HepG2 (cell line): ENCODE results near the gene GNAL. TPM values are rescaled to one million over a fixed set of nuclear protein-coding genes. Genes with fewer than 3 reads are reported as not detected.

Experiments
- ATAC-seq: fragments of 200-7000 bp; cut with Tn5 transposase; 3 replicates; pipeline ENCODE4 v1.9.1; 2020; ENCODE audit warnings: mild to moderate bottlenecking, moderate library complexity
- BruUV-seq: library from RNA; stranded (reverse); fragments of 400-500 nt; replicated peaks from 2 replicates; lab custom pipeline; 2021; lab: Mats Ljungman, UMichigan
- CTCF ChIA-PET: fragments of 300-600 bp; formaldehyde crosslinking; extraction: SDS; loops from one replicate; lab custom pipeline; 2021; ENCODE audit warnings: low total read pairs, inconsistent platforms, low intra/inter-chr PET ratio; lab: Yijun Ruan, JAX
- POLR2A ChIA-PET: fragments of 350-600 bp; sonication (Branson Sonifier 250); formaldehyde crosslinking; loops from one replicate; lab custom pipeline; 2020; ENCODE audit warnings: antibody characterized with exemption, inconsistent platforms; lab: Yijun Ruan, JAX
- DNase-seq: peaks from one replicate; pipeline ENCODE4 v3.0.0-alpha.2; 2015; ENCODE audit warnings: low spot score
- FAIRE-seq: peaks from 3 replicates; lab custom pipeline; 2011; peaks lifted over from hg19 to GRCh38; lab: Jason Lieb, UNC
- H2AFZ ChIP-seq: one replicate; pipeline ENCODE4 v1.6.1; 2011; ENCODE audit warnings: low read length, inconsistent platforms
- H3K27ac ChIP-seq: fragments of 300-600 bp; 3 replicates; pipeline ENCODE4 v1.8.0; 2011; ENCODE audit warnings: mixed run types, mild to moderate bottlenecking, mixed read lengths, low read length, inconsistent platforms; ENCODE audit not compliant: insufficient read depth; ENCODE audit errors: extremely low read length
- H3K27me3 ChIP-seq, 2 experiments: fragments of 200-600 bp in 1 of 2; 2 replicates in 1 of 2; 3 replicates in 1 of 2; pipeline versions ENCODE4 v1.6.0 to v1.8.0; 2011; ENCODE audit warnings: low read length in 2 of 2, mild to moderate bottlenecking in 2 of 2, moderate library complexity in 2 of 2, inconsistent platforms in 1 of 2; ENCODE audit not compliant: insufficient read depth in 2 of 2, control insufficient read depth in 1 of 2
- H3K36me3 ChIP-seq, 2 experiments: fragments of 200-600 bp in 1 of 2; replicated peaks in 1 of 2; 2 replicates in 1 of 2; 3 replicates in 1 of 2; pipeline versions ENCODE4 v1.5.1 to v1.8.0; 2011; ENCODE audit warnings: low read length in 2 of 2, inconsistent platforms in 1 of 2; ENCODE audit not compliant: insufficient read depth in 2 of 2, control insufficient read depth in 1 of 2
- H3K4me1 ChIP-seq: 2 replicates; pipeline ENCODE4 v1.5.1; 2012; ENCODE audit warnings: low read length, inconsistent platforms; ENCODE audit not compliant: insufficient read depth
- H3K4me2 ChIP-seq: 2 replicates; pipeline ENCODE4 v1.6.0; 2011; ENCODE audit warnings: low read depth, low read length, inconsistent platforms
- H3K4me3 ChIP-seq, 3 experiments: fragments of 200-600 bp in 1 of 3; sonication (generic), shearing (Covaris generic) in 1 of 3; replicated peaks in 1 of 3; 2 replicates each; pipeline ENCODE4 v1.5.1; 2011 to 2016; ENCODE audit warnings: low read length in 3 of 3, inconsistent platforms in 2 of 3, low read depth in 2 of 3, mild to moderate bottlenecking in 2 of 3, control low read depth in 1 of 3, mixed read lengths in 1 of 3; ENCODE audit not compliant: insufficient read depth in 1 of 3
- H3K79me2 ChIP-seq: one replicate; pipeline ENCODE4 v1.6.1; 2011; ENCODE audit warnings: low read length, inconsistent platforms; ENCODE audit not compliant: insufficient read depth
- H3K9ac ChIP-seq: 2 replicates; pipeline ENCODE4 v1.6.0; 2011; ENCODE audit warnings: mild to moderate bottlenecking, low read depth, low read length, inconsistent platforms; ENCODE audit not compliant: insufficient read depth
- H3K9me3 ChIP-seq: 2 replicates; pipeline ENCODE4 v1.5.1; 2012; ENCODE audit warnings: mild to moderate bottlenecking, low read length
- H4K20me1 ChIP-seq: 2 replicates; pipeline ENCODE4 v1.6.0; 2011; ENCODE audit warnings: inconsistent platforms, mild to moderate bottlenecking, low read length, moderate library complexity; ENCODE audit not compliant: insufficient read depth
- DZIP1 ChIP-seq: sonication (generic); formaldehyde crosslinking; IDR thresholded peaks from 2 replicates; pipeline ENCODE4 v1.5.0; 2020; ENCODE audit warnings: mild to moderate bottlenecking, missing genetic modification reagents
- FIP1L1 ChIP-seq: fragments of 200-400 bp; formaldehyde crosslinking; IDR thresholded peaks from 2 replicates; pipeline ENCODE4 v1.6.1; 2018; ENCODE audit warnings: low read depth, mild to moderate bottlenecking, low read length, moderate library complexity, borderline replicate concordance; ENCODE audit not compliant: insufficient read depth
- MBNL3 ChIP-seq: fragments of 250-450 bp; sonication (Bioruptor Pico); conservative IDR thresholded peaks from 2 replicates; pipeline ENCODE4 v1.8.0; 2022; ENCODE audit warnings: mild to moderate bottlenecking, inconsistent platforms
- NCOR1 ChIP-seq: fragments of 200-600 bp; sonication (generic); IDR thresholded peaks from 2 replicates; pipeline ENCODE4 v1.7.0; 2017; ENCODE audit warnings: antibody characterized with exemption, low read length, borderline replicate concordance
- SIN3A ChIP-seq: IDR thresholded peaks from 2 replicates; pipeline ENCODE4 v1.6.1; 2011; ENCODE audit warnings: low read depth, mild to moderate bottlenecking, control low read depth, low read length, borderline replicate concordance
- TEAD2 ChIP-seq: sonication (generic); formaldehyde crosslinking; IDR thresholded peaks from 2 replicates; pipeline ENCODE4 v1.9.0; 2021; ENCODE audit warnings: missing genetic modification reagents
- ZBED4 ChIP-seq: sonication (generic); formaldehyde crosslinking; IDR thresholded peaks from 2 replicates; pipeline ENCODE4 v1.4.0; 2020; ENCODE audit warnings: missing genetic modification reagents, borderline replicate concordance
- ZNF224 ChIP-seq: sonication (generic); formaldehyde crosslinking; IDR thresholded peaks from 2 replicates; pipeline ENCODE4 v1.5.0; 2020; ENCODE audit warnings: mild to moderate bottlenecking, missing genetic modification reagents
- ZNF263 ChIP-seq: sonication (generic); formaldehyde crosslinking; IDR thresholded peaks from 2 replicates; pipeline ENCODE4 v1.4.0; 2020; ENCODE audit warnings: missing genetic modification reagents
- ZNF512 ChIP-seq: sonication (generic); formaldehyde crosslinking; IDR thresholded peaks from 2 replicates; pipeline ENCODE4 v1.4.0; 2020; ENCODE audit warnings: mild to moderate bottlenecking, missing genetic modification reagents
- ZNF616 ChIP-seq: sonication (generic); formaldehyde crosslinking; IDR thresholded peaks from 2 replicates; pipeline ENCODE4 v1.5.0; 2020; ENCODE audit warnings: low read depth, mild to moderate bottlenecking, missing genetic modification reagents
- WGBS: methylation state at CpG from one replicate; pipeline ENCODE4 v1.1.6; 2017; ENCODE audit warnings: low lambda C conversion rate; 5-methylcytosine and 5-hydroxymethylcytosine counted together
- in situ Hi-C: cut with HindIII; loops from 2 replicates; pipeline ENCODE4 v1.10.0; 2017; ENCODE audit warnings: low pct_unique_long_range_greater_than_20kb; ENCODE audit not compliant: extremely low pct_ligation_motif_present
- intact Hi-C: fragments of 100-400 bp; cut with micrococcal nuclease; formaldehyde crosslinking; loops from one replicate; pipeline ENCODE4 v1.10.0; 2022; ENCODE audit not compliant: unreplicated experiment
- polyA plus RNA-seq, 8 experiments: library from polyadenylated mRNA; depleted of rRNA in 3 of 8; stranded (reverse) in 7 of 8; unstranded in 1 of 8; fragments of >200 nt; fragmentation: Illumina TruSeq in 4 of 8; extraction: Trizol in 4 of 8; gene quantifications; 2 replicates each; pipeline versions ENCODE4 v1.2.1 to v1.2.3, GENCODE V29; 2011 to 2016; ENCODE audit warnings: low read depth in 4 of 8, missing spikeins in 1 of 8, mixed read lengths in 1 of 8; ENCODE audit not compliant: insufficient read depth in 1 of 8
- total RNA-seq, 5 experiments: library from RNA; depleted of rRNA; stranded (reverse); fragments of >200 nt; fragmentation: Illumina TruSeq; extraction: Trizol; gene quantifications; 2 replicates each; pipeline ENCODE4 v1.2.3, GENCODE V29; 2016; ENCODE audit warnings: low read depth in 1 of 5

GNAL gene
- total and polyA plus RNA-seq, 2 of the 13 experiments (the other 11 are each of a cell fraction or from before 2014, with no cell fraction given), result 0.87 to 1.4 TPM

- TF ChIP-seq TEAD2 (no peak), ZNF263 (CRISPR knock-in tag) (peak; percentile 99), ZNF616 (CRISPR knock-in tag) (no peak)
Observed at GRCh38 chr18:11908182-11909060, 219.4 kb downstream of the GNAL start, which contains the start of gene MPPE1 (continued).

GRCh38 chr18:11909061-11909455 lies 220.0 kb downstream of the GNAL start:
- intact Hi-C loops, result loop anchor here (5.0 to 10.0 kb wide), 2 partner anchors 37 to 54 kb away; partner anchors contain the start of gene CHMP1B
- Histone ChIP-seq H3K4me1 (peaks cover 30% of the 10 kb centered on the region), H4K20me1 (no peaks in the 10 kb centered on the region), H3K27ac (peak overlapping the region; percentile 96), H3K4me2 (peak overlapping the region; percentile 83), H3K9me3 (no peaks in the 10 kb centered on the region), H3K9ac (peak overlapping the region; percentile 88), H3K27me3 (no peaks in the 10 kb centered on the region; a peak in 1 of 5 replicates), H3K4me3 (peak overlapping the region; percentile 68 to 86 (median 82)), H3K79me2 (no peaks in the 10 kb centered on the region), H3K36me3 (no peaks in the 10 kb centered on the region), H2AFZ (no peak overlapping the region)
- FAIRE-seq (no peak), ATAC-seq (no peak), DNase-seq (no peak)
- TF ChIP-seq DZIP1 (CRISPR knock-in tag) (no peak), FIP1L1 (no peak), ZNF512 (CRISPR knock-in tag) (no peak), NCOR1 (0 out of 2 replicates have a peak, but pooled peaks have one; percentile 4), ZBED4 (CRISPR knock-in tag) (no peak), ZNF224 (CRISPR knock-in tag) (no peak), SIN3A (0 out of 2 replicates have a peak, but pooled peaks have one; percentile 1), MBNL3 (no peak)
- BruUV-seq, result no TSS peak
- POLR2A ChIA-PET, result interaction anchor here (0.8 to 3.3 kb wide), 6 partner anchors 10 to 86 kb away, joined by 3 to 13 read pairs (median 5); partner anchors contain the start of gene IMPA2
- WGBS, result 2% methylated on average over 9 of the region's 13 CpGs
- in situ Hi-C loops, result no loop called here
- CTCF ChIA-PET, result no interaction called here
